Activated CD4-positive, alpha-beta memory T cell treated with anti-CD3 and anti-CD28 coated beads for 36 hours (primary cell): ENCODE results near the gene NTNG1. TPM values are rescaled to one million over a fixed set of nuclear protein-coding genes. Genes with fewer than 3 reads are reported as not detected.
"Not testable (repeated sequence)": the region's sequence is repeated elsewhere in the genome, so short reads cannot be mapped to it uniquely, and the experiment has no call there.

Source experiments
- CTCF ChIA-PET: fragments of 350-600 bp; sonication (Branson Sonifier 250); formaldehyde crosslinking; loops from one replicate; lab custom pipeline; 2021; ENCODE audit warnings: antibody characterized with exemption, inconsistent platforms; lab: Charles Lee
- POLR2A ChIA-PET: fragments of 350-600 bp; sonication (Branson Sonifier 250); formaldehyde crosslinking; loops from one replicate; lab custom pipeline; 2021; ENCODE audit warnings: antibody characterized with exemption; lab: Charles Lee
- DNase-seq: peaks from one replicate; pipeline ENCODE4 v3.0.0-alpha.2; 2020
- H3K27ac Mint-ChIP-seq: one replicate; pipeline ENCODE4 v1.8.0; 2021; ENCODE audit warnings: mixed read lengths
- H3K27me3 Mint-ChIP-seq: one replicate; pipeline ENCODE4 v1.8.0; 2021; ENCODE audit warnings: mixed read lengths
- H3K36me3 Mint-ChIP-seq: one replicate; pipeline ENCODE4 v1.8.0; 2021; ENCODE audit warnings: mixed read lengths
- H3K4me1 Mint-ChIP-seq: one replicate; pipeline ENCODE4 v1.8.0; 2021; ENCODE audit warnings: low read depth, mixed read lengths
- H3K4me3 Mint-ChIP-seq: one replicate; pipeline ENCODE4 v1.8.0; 2021; ENCODE audit warnings: mild to moderate bottlenecking, mixed read lengths
- H3K9me3 Mint-ChIP-seq: one replicate; pipeline ENCODE4 v1.8.0; 2021; ENCODE audit warnings: mixed read lengths
- intact Hi-C: fragments of 100-400 bp; cut with micrococcal nuclease; formaldehyde crosslinking; loops from one replicate; pipeline ENCODE4 v1.15.1; 2023
- total RNA-seq, 2 experiments: library from RNA; stranded (reverse); gene quantifications; one replicate each; pipeline ENCODE4 v1.2.3, GENCODE V29; 2021

NTNG1 gene
- not detected for total RNA-seq

- POLR2A ChIA-PET, result interaction anchor here (1.3 kb wide), 1 partner anchor 85 kb away, joined by 3 read pairs; the partner anchor contains the start of gene PRMT6
- CTCF ChIA-PET, result no interaction called here
- no peaks in the 10 kb centered on the region for H3K9me3 Mint-ChIP-seq
- peak within 1 kb of the TSS; percentile 72 for H3K4me3 Mint-ChIP-seq
- intact Hi-C loops, result loop anchor here (2.0 kb wide), 1 partner anchor 84 kb away; the partner anchor contains the start of gene PRMT6
- H3K27me3 Mint-ChIP-seq, result peaks cover 39% of the 10 kb centered on the region
- H3K4me1 Mint-ChIP-seq, result peaks cover 13% of the 10 kb centered on the region
- DNase-seq, result no peak
- H3K36me3 Mint-ChIP-seq, result no peaks in the 10 kb centered on the region
- H3K27ac Mint-ChIP-seq, result no peak within 1 kb of the TSS
These were observed at the start of gene NTNG1 for GRCh38 chr1:107140703-107141490. TSS of gene NTNG1 (plus strand) at chr1:107141039.

DNA sequence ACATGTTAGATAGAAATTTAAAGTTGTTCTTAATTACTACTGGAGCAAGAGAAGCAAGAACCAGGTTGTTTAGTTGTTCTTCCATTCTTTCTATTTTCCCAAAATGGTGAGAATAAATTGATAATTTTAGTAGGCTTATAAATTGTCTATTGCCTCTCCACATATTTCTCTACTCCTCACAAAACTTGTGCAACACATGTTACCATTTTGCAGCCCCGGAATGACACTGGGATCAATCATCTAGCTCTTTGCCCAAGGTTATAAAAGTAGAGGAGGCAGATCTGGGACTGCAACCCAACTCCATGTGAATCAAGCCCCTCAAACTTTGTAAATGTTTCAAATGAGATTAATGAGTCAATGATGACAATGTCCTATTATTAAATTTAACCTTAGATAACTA is 49.4 kb upstream of the NTNG1 start:
- DNase-seq, result no peak
- ChIA-PET POLR2A (no interaction called here), CTCF (no interaction called here)
- Mint-ChIP-seq H3K27ac (no peak overlapping the region), H3K36me3 (no peaks in the 10 kb centered on the region), H3K27me3 (peaks cover 4% of the 10 kb centered on the region), H3K4me1 (no peaks in the 10 kb centered on the region), H3K4me3 (no peak overlapping the region), H3K9me3 (peaks cover 3% of the 10 kb centered on the region)
- intact Hi-C loops, result no loop called here

DNA sequence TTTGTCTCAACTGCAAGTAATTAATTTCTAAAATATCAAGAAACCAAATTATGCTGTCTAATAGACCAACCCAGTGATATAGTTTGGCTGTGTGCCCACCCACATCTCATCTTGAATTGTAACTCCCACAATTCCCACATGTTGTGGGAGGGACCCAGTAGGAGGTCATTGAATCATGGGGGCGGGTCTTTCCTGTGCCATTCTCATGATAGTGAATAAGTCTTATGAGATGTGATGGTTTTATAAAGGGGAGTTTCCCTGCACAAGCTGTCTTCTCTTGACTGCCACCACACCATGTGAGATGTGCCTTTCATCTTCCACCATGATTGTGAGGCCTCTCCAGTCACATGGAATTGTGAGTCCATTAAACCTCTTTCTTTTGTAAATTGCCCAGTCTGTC is 47.4 kb upstream of the NTNG1 start:
- H3K4me3 Mint-ChIP-seq, H3K9me3 Mint-ChIP-seq, intact Hi-C loops, H3K27ac Mint-ChIP-seq, H3K27me3 Mint-ChIP-seq, H3K36me3 Mint-ChIP-seq, POLR2A ChIA-PET, DNase-seq, H3K4me1 Mint-ChIP-seq, CTCF ChIA-PET: not testable (repeated sequence)

DNA sequence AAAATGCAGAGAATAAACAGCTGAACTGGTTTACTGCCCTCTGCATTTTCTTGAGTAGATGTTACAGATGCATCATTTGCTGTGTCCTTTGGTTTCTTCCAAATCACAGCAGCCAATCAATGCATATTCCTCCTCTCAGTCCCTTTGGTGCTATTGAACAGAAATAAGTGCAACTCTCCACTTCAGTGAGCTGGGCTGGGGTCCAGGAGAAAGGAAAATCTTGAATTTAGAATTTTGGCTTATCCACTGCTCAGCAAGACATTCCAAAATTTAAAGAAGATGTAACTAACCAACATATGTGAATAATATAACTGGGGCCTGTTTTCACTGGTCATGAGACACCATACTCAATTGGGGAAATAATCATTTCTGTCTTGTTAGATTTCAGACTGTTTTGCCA is 45.2 kb upstream of the NTNG1 start:
- Mint-ChIP-seq H3K4me1 (no peaks in the 10 kb centered on the region), H3K27ac (no peak overlapping the region), H3K36me3 (no peaks in the 10 kb centered on the region), H3K27me3 (peaks cover 7% of the 10 kb centered on the region), H3K9me3 (peaks cover 4% of the 10 kb centered on the region), H3K4me3 (no peak overlapping the region)
- DNase-seq, result no peak
- ChIA-PET CTCF (no interaction called here), POLR2A (no interaction called here)
- intact Hi-C loops, result no loop called here

DNA sequence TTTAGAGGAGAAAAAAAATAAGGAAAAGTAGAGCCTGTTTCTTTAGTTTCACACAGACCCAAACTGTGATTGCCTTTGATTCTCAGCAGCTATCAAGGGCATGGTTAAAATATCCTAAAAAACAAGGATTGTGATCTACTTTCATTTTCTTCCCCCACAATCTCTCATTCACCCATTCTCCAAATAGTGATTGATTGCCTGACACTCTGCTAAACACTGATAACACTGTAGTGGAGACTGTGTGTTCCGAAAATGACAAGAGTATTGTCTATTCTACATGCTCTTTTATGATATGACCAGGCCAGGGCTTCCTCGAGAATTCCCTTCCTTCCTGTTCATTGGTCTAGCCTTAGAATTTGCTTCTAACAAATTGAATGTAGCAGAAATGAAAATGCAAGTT is 44.1 kb upstream of the NTNG1 start:
- POLR2A ChIA-PET, result no interaction called here
- H3K27me3 Mint-ChIP-seq, result peaks cover 6% of the 10 kb centered on the region
- no peaks in the 10 kb centered on the region for H3K36me3 Mint-ChIP-seq
- DNase-seq, result no peak
- CTCF ChIA-PET, result no interaction called here
- no peaks in the 10 kb centered on the region for H3K4me1 Mint-ChIP-seq
- no peak overlapping the region for H3K27ac Mint-ChIP-seq
- H3K4me3 Mint-ChIP-seq, result no peak overlapping the region
- peaks cover 4% of the 10 kb centered on the region for H3K9me3 Mint-ChIP-seq
- intact Hi-C loops, result no loop called here

GRCh38 chr1:107098961-107099360 is 41.9 kb upstream of the NTNG1 start:
- Mint-ChIP-seq H3K27me3 (peaks cover 5% of the 10 kb centered on the region), H3K27ac (no peak overlapping the region), H3K36me3 (no peaks in the 10 kb centered on the region), H3K4me1 (no peaks in the 10 kb centered on the region), H3K4me3 (no peak overlapping the region), H3K9me3 (peaks cover 4% of the 10 kb centered on the region)
- intact Hi-C loops, result no loop called here
- POLR2A ChIA-PET, result no interaction called here
- CTCF ChIA-PET, result no interaction called here
- no peak for DNase-seq

- Mint-ChIP-seq H3K27ac (no peak overlapping the region), H3K9me3 (peaks cover 4% of the 10 kb centered on the region), H3K36me3 (no peaks in the 10 kb centered on the region), H3K4me1 (no peaks in the 10 kb centered on the region), H3K4me3 (no peak overlapping the region), H3K27me3 (peaks cover 5% of the 10 kb centered on the region)
- ChIA-PET POLR2A (no interaction called here), CTCF (no interaction called here)
- DNase-seq, result no peak
- intact Hi-C loops, result no loop called here
These were observed 40.4 kb upstream of the NTNG1 start for GRCh38 chr1:107100331-107100984.

DNA sequence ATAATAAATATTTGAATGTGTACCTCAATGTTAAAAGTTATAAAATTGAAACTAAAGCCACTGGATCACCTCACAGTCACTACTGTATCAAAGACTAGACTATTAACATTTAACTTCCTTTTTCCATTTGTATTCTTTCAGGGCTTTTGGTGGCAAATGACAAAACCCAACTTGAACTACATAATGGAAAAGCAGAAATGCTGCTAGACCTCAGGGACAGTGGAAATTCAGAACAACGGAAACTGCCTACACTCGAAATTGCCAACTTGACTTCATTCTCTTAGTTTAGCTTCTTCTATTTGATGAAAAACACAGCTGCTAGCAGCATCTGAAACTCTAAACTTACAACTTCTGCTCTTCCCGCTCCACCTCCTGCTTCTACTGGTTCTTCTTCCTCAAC is 34.9 kb upstream of the NTNG1 start:
- ChIA-PET POLR2A (no interaction called here), CTCF (no interaction called here)
- H3K4me3 Mint-ChIP-seq, result no peak overlapping the region
- no peaks in the 10 kb centered on the region for H3K9me3 Mint-ChIP-seq
- no peak for DNase-seq
- H3K4me1 Mint-ChIP-seq, result no peaks in the 10 kb centered on the region
- H3K27ac Mint-ChIP-seq, result no peak overlapping the region
- no peaks in the 10 kb centered on the region for H3K27me3 Mint-ChIP-seq
- no peaks in the 10 kb centered on the region for H3K36me3 Mint-ChIP-seq
- intact Hi-C loops, result no loop called here

DNA sequence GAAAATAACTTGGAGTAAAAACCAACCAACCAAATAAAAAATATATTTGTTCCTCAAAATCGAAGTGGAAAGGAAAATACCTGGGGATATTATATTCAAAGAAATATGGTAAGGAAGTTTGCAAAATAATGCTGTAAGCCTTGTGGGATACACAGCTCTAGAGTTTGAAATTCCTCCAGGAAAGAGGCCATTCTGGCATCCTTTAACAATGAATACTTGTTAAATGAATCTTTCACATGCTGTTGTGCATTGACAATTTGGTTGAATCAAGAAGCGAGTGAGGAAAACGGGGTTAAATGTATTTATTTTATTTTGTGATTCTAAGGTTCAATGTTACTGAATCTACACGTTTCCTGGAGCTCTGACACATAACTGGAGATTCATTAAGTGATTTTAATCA is 30.5 kb upstream of the NTNG1 start:
- CTCF ChIA-PET, result no interaction called here
- no peaks in the 10 kb centered on the region for H3K9me3 Mint-ChIP-seq
- H3K27ac Mint-ChIP-seq, result no peak overlapping the region
- H3K4me3 Mint-ChIP-seq, result no peak overlapping the region
- intact Hi-C loops, result no loop called here
- H3K4me1 Mint-ChIP-seq, result no peaks in the 10 kb centered on the region
- no peaks in the 10 kb centered on the region for H3K36me3 Mint-ChIP-seq
- POLR2A ChIA-PET, result no interaction called here
- no peak for DNase-seq
- H3K27me3 Mint-ChIP-seq, result peaks cover under 1% of the 10 kb centered on the region

DNA sequence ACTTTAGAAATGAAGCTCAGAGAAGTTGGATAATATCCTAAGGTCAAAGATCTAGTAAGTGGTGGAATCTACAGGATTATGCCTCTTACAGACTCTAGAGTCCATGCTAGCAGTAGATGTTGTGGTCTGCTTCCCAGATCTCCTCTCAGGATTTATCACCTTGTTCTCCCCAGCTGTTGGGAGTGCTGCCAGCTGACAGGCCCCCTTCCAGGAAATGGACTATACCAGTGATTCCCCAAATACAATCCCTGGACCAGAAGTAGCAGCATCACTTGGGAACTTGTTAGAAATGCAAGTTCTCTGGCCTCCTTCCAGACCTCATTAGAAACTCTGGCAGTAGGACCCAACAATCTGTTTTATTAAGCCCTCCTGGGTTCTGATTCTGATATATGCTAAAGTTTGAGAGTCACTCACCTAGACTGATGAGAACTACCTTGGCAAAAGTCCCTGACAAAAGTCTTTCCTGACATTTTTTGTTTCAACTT is 24.5 kb upstream of the NTNG1 start:
- DNase-seq, result no peak
- no peak overlapping the region for H3K27ac Mint-ChIP-seq
- H3K4me3 Mint-ChIP-seq, result no peak overlapping the region
- H3K36me3 Mint-ChIP-seq, result no peaks in the 10 kb centered on the region
- no peaks in the 10 kb centered on the region for H3K9me3 Mint-ChIP-seq
- no peaks in the 10 kb centered on the region for H3K4me1 Mint-ChIP-seq
- peaks cover 10% of the 10 kb centered on the region for H3K27me3 Mint-ChIP-seq
- POLR2A ChIA-PET, result no interaction called here
- intact Hi-C loops, result no loop called here
- CTCF ChIA-PET, result no interaction called here

- ChIA-PET POLR2A (no interaction called here), CTCF (no interaction called here)
- DNase-seq, result no peak
- Mint-ChIP-seq H3K9me3 (no peaks in the 10 kb centered on the region), H3K27ac (no peak overlapping the region), H3K4me1 (no peaks in the 10 kb centered on the region), H3K27me3 (peaks cover 8% of the 10 kb centered on the region), H3K36me3 (no peaks in the 10 kb centered on the region), H3K4me3 (no peak overlapping the region)
- intact Hi-C loops, result no loop called here
These were observed 18.6 kb upstream of the NTNG1 start for GRCh38 chr1:107122225-107122624.

GRCh38 chr1:107123741-107124140 is 17.1 kb upstream of the NTNG1 start:
- ChIA-PET POLR2A (no interaction called here), CTCF (no interaction called here)
- intact Hi-C loops, result no loop called here
- Mint-ChIP-seq H3K27me3 (peaks cover 8% of the 10 kb centered on the region), H3K9me3 (no peaks in the 10 kb centered on the region), H3K4me1 (no peaks in the 10 kb centered on the region), H3K36me3 (no peaks in the 10 kb centered on the region), H3K27ac (no peak overlapping the region), H3K4me3 (no peak overlapping the region)
- DNase-seq, result no peak

GRCh38 chr1:107124694-107125093 is 16.1 kb upstream of the NTNG1 start:
- ChIA-PET POLR2A (no interaction called here), CTCF (no interaction called here)

More at GRCh38 chr1:107124694-107125093, 16.1 kb upstream of the NTNG1 start:
- no peaks in the 10 kb centered on the region for H3K9me3 Mint-ChIP-seq
- DNase-seq, result no peak
- intact Hi-C loops, result no loop called here
- no peaks in the 10 kb centered on the region for H3K4me1 Mint-ChIP-seq
- H3K27me3 Mint-ChIP-seq, result peaks cover 8% of the 10 kb centered on the region
- H3K4me3 Mint-ChIP-seq, result no peak overlapping the region
- H3K27ac Mint-ChIP-seq, result no peak overlapping the region
- no peaks in the 10 kb centered on the region for H3K36me3 Mint-ChIP-seq
